Germinal center (tissue), 1 donor: Measurements from ENCODE around the gene AK4.

ENCODE experiments used
- DNase-seq: peaks from one replicate; pipeline ENCODE4 v3.0.0; 2012; ENCODE audit warnings: mixed read lengths, low spot score

Gene AK4

GRCh38 chr1:65279070-65279779 is 131.2 kb downstream of the AK4 start:
- DNase-seq: no peak
